GM18951 (cell line): ENCODE measurements around the gene NPY1R.

Source experiments
- POLR2A ChIP-seq: IDR thresholded peaks from 4 replicates; pipeline ENCODE4 v1.6.1; 2011; ENCODE audit warnings: mild to moderate bottlenecking; ENCODE audit not compliant: insufficient read length, insufficient read depth; ENCODE audit errors: extremely low read depth
- in situ Hi-C: fragments of 300-500 bp; cut with MboI; formaldehyde crosslinking; loops from one replicate; pipeline ENCODE4 v1.12.0; 2022; ENCODE audit warnings: low sequenced_read_pairs, mixed read lengths, inconsistent platforms; ENCODE audit not compliant: unreplicated experiment

The NPY1R gene

GRCh38 chr4:163332526-163333406 is at the start of gene NPY1R:
NPY1R (minus strand) TSS chr4:163332596; CDS start chr4:163326554, 6,042 bp downstream.
- in situ Hi-C loops: loop anchor here (10.0 to 25.0 kb wide), 3 partner anchors 228 to 845 kb away; no protein-coding TSS in a partner anchor
- no peak for TF ChIP-seq POLR2A

GRCh38 chr4:163380703-163381102 is 48.3 kb upstream of the NPY1R start:
- in situ Hi-C loops: no loop called here

GRCh38 chr4:163378661-163379060 is 46.3 kb upstream of the NPY1R start:
- TF ChIP-seq POLR2A: no peak
- in situ Hi-C loops: no loop called here

More at GRCh38 chr4:163380703-163381102, 48.3 kb upstream of the NPY1R start:
- no peak for TF ChIP-seq POLR2A

GRCh38 chr4:163372029-163372428 is 39.6 kb upstream of the NPY1R start:
- no peak for TF ChIP-seq POLR2A
- in situ Hi-C loops: no loop called here

- in situ Hi-C loops: no loop called here
- no peak for TF ChIP-seq POLR2A
These were observed 35.3 kb upstream of the NPY1R start for GRCh38 chr4:163367651-163368050.

GRCh38 chr4:163356104-163356503 is 23.7 kb upstream of the NPY1R start:
- in situ Hi-C loops: no loop called here

GRCh38 chr4:163353054-163353453 is 20.7 kb upstream of the NPY1R start:
- in situ Hi-C loops: no loop called here

More at GRCh38 chr4:163356104-163356503, 23.7 kb upstream of the NPY1R start:
- TF ChIP-seq POLR2A: no peak

GRCh38 chr4:163350672-163351071 is 18.3 kb upstream of the NPY1R start:
- in situ Hi-C loops: no loop called here
- TF ChIP-seq POLR2A: no peak

More at GRCh38 chr4:163353054-163353453, 20.7 kb upstream of the NPY1R start:
- no peak for TF ChIP-seq POLR2A

- TF ChIP-seq POLR2A: no peak
- in situ Hi-C loops: loop anchor here (25.0 kb wide), 2 partner anchors 282 to 857 kb away; no protein-coding TSS in a partner anchor
These were observed 12.0 kb upstream of the NPY1R start for GRCh38 chr4:163344147-163345125.

- in situ Hi-C loops: loop anchor here (25.0 kb wide), 2 partner anchors 281 to 856 kb away; no protein-coding TSS in a partner anchor
- no peak for TF ChIP-seq POLR2A
These were observed 11.3 kb upstream of the NPY1R start, which contains the start of gene NPY5R for GRCh38 chr4:163343604-163344146. NPY5R (plus strand) TSS chr4:163343892; CDS start chr4:163350274, 6,382 bp downstream.

GRCh38 chr4:163335384-163335783 is 3.0 kb upstream of the NPY1R start:
- in situ Hi-C loops: loop anchor here (10.0 to 25.0 kb wide), 3 partner anchors 231 to 848 kb away; no protein-coding TSS in a partner anchor
- TF ChIP-seq POLR2A: no peak

GRCh38 chr4:163331629-163332376 is 593 bp downstream of the NPY1R start:
- in situ Hi-C loops: loop anchor here (10.0 to 25.0 kb wide), 3 partner anchors 227 to 845 kb away; no protein-coding TSS in a partner anchor
- no peak for TF ChIP-seq POLR2A
